Measurements from ENCODE around the gene FRAS1.

GRCh38 chr4:78527555-78527954 is 470.4 kb downstream of the FRAS1 start:
- TF ChIP-seq CTCF (IDR thresholded peaks at IDR 0.05) = no peak
- no peak for TF ChIP-seq EZH2 (IDR thresholded peaks at IDR 0.05; ENCODE audit: borderline replicate concordance, insufficient read depth, low read depth, low read length, poor library complexity, severe bottlenecking)
